Mucosa of rectum (tissue), 2 donors: ENCODE measurements around the gene CCDC73.
"Not testable (repeated sequence)": the region's sequence is repeated elsewhere in the genome, so short reads cannot be mapped to it uniquely, and the experiment has no call there.

Experiments
- H3K27ac ChIP-seq, 2 donors: one replicate each; pipeline ENCODE4 v1.7.0; 2013; ENCODE audit warnings: inconsistent platforms in 2 of 2, low read depth in 2 of 2, low read length in 2 of 2
- H3K27me3 ChIP-seq, 2 donors: one replicate each; pipeline ENCODE4 v1.7.0; 2013; ENCODE audit warnings: low read length in 2 of 2; ENCODE audit not compliant: control insufficient read depth in 2 of 2, insufficient read depth in 2 of 2
- H3K36me3 ChIP-seq, 2 donors: one replicate each; pipeline ENCODE4 v1.7.0; 2013; ENCODE audit warnings: low read length in 2 of 2; ENCODE audit not compliant: control insufficient read depth in 2 of 2, insufficient read depth in 2 of 2
- H3K4me1 ChIP-seq, 2 donors: one replicate each; pipeline ENCODE4 v1.7.0; 2013; ENCODE audit warnings: low read length in 2 of 2, mild to moderate bottlenecking in 1 of 2; ENCODE audit not compliant: control insufficient read depth in 2 of 2, insufficient read depth in 2 of 2
- H3K4me3 ChIP-seq, 2 donors: one replicate each; pipeline ENCODE4 v1.7.0; 2013; ENCODE audit warnings: low read length in 2 of 2
- H3K9ac ChIP-seq, 2 donors: one replicate each; pipeline ENCODE4 v1.7.0; 2013; ENCODE audit warnings: low read length in 2 of 2, low read depth in 1 of 2, mild to moderate bottlenecking in 1 of 2
- H3K9me3 ChIP-seq, 2 donors: one replicate each; pipeline ENCODE4 v1.7.0; 2013; ENCODE audit warnings: low read length in 2 of 2; ENCODE audit not compliant: control insufficient read depth in 2 of 2
- donor health status: healthy.
- donor health status: Normal muscosa, but diverticular disease.

CCDC73 gene

DNA sequence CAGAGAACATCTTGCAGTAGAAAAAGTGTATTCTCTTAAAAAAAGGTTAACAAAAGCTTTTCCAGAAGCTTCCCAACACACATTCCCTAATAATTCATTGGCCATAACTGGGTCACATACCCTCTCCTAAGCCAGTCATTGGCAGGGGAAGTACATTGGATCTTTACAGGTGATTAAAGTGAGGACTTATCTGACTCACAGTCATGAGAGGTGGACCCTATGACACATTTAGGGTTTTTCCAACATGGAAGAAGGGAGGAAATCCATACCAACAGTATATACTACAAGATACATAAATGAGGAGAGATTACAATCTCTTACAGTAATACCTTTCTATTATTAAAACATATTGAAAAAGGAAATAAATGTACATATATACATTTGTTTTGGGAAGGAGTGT lies 72.2 kb downstream of the CCDC73 start:
- Histone ChIP-seq H3K9ac (no peak overlapping the region), H3K9me3 (no peaks in the 10 kb centered on the region), H3K36me3 (no peaks in the 10 kb centered on the region), H3K27me3 (no peaks in the 10 kb centered on the region), H3K27ac (no peak overlapping the region), H3K4me3 (no peak overlapping the region), H3K4me1 (no peaks in the 10 kb centered on the region)

DNA sequence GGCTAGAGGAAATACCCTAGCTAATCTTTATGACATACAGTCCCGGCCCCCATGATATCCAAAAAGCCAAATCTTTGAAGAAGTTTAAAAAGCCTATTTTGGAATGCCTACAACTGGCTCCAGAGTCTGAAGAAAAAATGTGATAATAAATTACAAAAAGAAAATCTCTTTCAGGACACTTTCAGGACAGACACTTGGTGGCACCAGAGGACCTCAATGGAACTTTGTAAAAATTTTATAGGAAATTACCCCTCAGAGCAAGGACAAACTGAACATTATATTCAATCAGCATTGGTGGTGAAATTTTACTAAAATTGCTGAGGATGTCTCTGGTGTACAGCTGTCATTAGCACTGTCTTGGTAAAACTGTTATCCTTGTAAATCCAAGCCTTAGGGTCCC lies 81.0 kb downstream of the CCDC73 start:
- Histone ChIP-seq H3K4me3 (no peak overlapping the region), H3K36me3 (no peaks in the 10 kb centered on the region), H3K9me3 (no peaks in the 10 kb centered on the region), H3K9ac (no peak overlapping the region), H3K27me3 (no peaks in the 10 kb centered on the region), H3K27ac (no peak overlapping the region), H3K4me1 (no peaks in the 10 kb centered on the region)

DNA sequence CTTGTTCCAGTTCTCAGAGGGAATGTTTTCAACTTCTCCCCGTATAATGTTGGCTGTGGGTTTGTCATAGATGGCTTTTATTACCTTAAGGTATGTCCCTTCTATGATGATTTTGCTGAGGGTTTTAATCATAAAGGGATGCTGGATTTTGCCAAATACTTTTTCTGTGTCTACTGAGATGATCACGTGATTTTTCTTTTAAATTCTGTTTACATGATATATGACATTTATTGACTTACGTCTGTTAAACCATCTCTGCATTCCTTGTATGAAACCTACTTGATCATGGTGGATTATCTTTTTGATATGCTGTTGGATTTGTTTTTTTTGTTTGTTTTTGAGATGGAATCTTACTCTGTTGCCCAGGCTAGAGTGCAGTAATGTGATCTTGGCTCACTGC lies 85.5 kb downstream of the CCDC73 start:
- H3K9ac ChIP-seq, H3K4me1 ChIP-seq, H3K9me3 ChIP-seq, H3K27me3 ChIP-seq, H3K27ac ChIP-seq, H3K4me3 ChIP-seq, H3K36me3 ChIP-seq: not testable (repeated sequence)

DNA sequence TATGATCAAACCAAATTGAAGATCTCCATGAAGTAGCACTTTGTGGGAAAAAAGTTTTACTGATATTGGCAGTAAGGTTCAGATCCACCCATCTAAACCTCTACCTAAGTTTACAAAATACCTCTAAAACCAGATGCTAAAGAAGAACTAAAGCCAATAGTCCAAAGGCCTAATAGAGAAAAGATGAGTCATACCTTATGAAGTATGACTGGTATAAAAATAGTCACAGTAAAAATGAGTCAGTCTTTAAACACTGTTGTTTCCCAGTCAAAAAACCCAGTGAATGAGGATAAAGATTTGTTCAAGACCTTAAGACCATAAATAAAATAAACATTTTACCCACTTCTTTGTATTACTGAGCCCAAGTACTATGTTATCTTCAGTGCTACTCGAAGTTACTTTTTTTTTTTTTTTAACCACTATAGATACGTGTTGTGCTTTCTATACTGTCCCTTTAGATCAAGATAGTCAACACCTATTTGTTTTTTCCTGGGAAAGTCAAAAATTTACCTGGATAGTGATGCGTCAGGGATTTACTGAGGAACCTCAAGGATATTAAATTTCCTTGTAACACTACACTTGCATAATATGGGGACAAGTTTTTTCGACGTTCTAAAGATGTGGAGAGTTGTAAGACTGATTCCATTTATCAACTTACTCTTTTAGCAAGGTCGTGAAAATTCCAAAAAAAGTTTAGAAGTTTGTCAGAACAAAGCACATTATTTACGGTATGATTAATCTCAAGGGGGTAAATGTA lies 87.3 kb downstream of the CCDC73 start:
- no peak overlapping the region for H3K9ac ChIP-seq
- no peaks in the 10 kb centered on the region for H3K36me3 ChIP-seq
- H3K9me3 ChIP-seq = no peaks in the 10 kb centered on the region
- no peaks in the 10 kb centered on the region for H3K4me1 ChIP-seq
- no peak overlapping the region for H3K27ac ChIP-seq
- H3K27me3 ChIP-seq = no peaks in the 10 kb centered on the region
- H3K4me3 ChIP-seq = no peak overlapping the region

DNA sequence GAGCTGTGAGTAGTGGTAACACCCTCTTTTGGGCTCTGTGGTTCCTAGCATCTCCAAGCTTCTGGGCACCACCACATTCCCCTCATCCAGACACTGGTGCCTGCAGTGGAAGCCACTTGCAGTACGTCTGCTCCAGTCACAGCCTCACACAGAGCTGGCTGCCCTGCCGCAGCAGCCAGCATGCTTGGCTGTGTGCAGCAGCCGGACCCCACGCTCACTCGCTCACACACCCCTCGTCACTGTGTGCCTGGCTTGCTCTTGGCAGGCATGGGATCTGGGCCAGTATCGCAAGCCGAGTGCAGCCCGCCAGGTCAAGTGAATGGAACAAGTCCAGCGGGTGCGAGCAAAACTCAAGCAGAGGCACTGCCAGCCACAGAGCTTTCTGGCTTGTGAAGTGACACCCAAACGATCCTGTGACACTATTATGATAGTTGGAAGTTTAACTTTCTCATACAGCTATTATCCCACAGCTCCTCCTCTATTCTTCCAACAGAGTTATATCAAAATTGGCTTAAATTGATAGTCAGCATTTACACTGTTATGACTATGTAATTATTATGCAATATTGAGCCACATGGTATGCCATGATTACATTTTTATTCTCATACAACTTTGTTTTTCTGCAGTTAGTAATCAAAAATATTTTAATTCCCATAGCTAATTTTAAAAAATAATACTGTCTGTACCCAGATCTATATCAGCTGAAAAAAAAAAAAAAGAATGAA lies 89.0 kb downstream of the CCDC73 start:
- Histone ChIP-seq H3K27ac (no peak overlapping the region), H3K9me3 (no peaks in the 10 kb centered on the region), H3K27me3 (no peaks in the 10 kb centered on the region), H3K4me1 (no peaks in the 10 kb centered on the region), H3K4me3 (no peak overlapping the region), H3K36me3 (no peaks in the 10 kb centered on the region), H3K9ac (no peak overlapping the region)

DNA sequence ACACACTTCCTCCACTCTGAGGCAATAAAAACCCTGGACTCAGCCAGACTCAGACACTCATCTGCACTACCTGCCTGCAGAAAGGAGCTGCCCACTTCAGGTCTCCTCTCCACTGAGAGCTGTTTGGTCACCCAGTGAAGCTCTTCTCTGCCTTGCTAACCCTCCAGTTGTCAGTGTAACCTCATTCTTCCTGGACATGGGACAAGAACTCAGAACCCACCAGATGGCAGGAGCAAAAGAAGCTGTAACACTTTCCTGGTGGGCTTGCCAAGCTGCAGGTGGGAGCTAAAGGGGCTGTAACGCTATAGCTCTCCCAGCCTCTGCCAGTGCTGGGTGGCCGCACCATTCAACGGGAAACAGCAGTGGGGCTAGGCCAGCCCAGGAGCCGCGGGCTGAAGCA lies 89.7 kb downstream of the CCDC73 start:
- no peaks in the 10 kb centered on the region for H3K36me3 ChIP-seq
- no peaks in the 10 kb centered on the region for H3K27me3 ChIP-seq

DNA sequence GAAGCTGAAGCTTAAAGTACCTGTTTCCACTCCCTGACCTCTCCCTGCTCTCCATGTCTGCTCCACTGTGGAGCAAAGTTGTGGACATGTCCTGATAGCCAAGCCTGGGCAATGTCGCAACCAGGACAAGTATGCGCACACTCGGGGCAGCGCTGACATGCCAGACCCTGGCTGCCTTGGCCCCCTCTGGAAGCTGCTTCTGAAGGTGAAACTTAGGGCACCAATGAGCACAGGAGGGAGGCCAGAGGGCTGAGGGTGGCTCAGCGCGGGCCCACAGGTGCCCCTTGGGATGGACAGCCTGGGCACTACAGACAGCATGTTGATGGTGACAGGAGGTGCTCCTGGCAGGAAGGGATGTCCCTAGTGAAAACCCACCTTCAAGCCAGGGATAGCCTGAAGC lies 90.2 kb downstream of the CCDC73 start:
- Histone ChIP-seq H3K36me3 (no peaks in the 10 kb centered on the region), H3K27ac (no peak overlapping the region), H3K27me3 (no peaks in the 10 kb centered on the region), H3K9ac (no peak overlapping the region), H3K9me3 (no peaks in the 10 kb centered on the region), H3K4me3 (no peak overlapping the region), H3K4me1 (no peaks in the 10 kb centered on the region)

More for the DNA sequence above, 89.7 kb downstream of the CCDC73 start:
- Histone ChIP-seq H3K27ac (no peak overlapping the region), H3K9ac (no peak overlapping the region), H3K4me1 (no peaks in the 10 kb centered on the region), H3K4me3 (no peak overlapping the region), H3K9me3 (no peaks in the 10 kb centered on the region)

DNA sequence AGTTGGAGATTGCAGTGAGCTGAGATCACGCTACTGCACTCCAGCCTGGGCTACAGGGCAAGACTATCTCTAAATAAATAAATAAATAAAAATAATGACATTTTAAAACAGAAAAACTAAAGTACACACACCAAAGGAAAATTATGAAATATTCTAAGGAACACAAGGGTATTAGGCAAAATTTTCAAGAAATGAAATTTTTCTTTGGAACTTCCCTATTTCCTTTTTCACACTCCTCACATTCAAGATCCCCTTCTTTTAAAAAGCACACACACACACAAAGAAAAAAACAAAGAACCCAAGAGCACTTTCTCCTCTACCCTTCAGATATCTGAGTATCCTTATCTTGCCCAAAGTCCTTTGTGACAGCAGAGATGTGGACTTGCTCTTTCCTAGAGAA lies 92.8 kb downstream of the CCDC73 start:
- no peak overlapping the region for H3K4me3 ChIP-seq
- H3K27me3 ChIP-seq = no peaks in the 10 kb centered on the region
- H3K36me3 ChIP-seq = no peaks in the 10 kb centered on the region
- H3K27ac ChIP-seq = no peak overlapping the region
- no peaks in the 10 kb centered on the region for H3K4me1 ChIP-seq
- no peaks in the 10 kb centered on the region for H3K9me3 ChIP-seq
- no peak overlapping the region for H3K9ac ChIP-seq

DNA sequence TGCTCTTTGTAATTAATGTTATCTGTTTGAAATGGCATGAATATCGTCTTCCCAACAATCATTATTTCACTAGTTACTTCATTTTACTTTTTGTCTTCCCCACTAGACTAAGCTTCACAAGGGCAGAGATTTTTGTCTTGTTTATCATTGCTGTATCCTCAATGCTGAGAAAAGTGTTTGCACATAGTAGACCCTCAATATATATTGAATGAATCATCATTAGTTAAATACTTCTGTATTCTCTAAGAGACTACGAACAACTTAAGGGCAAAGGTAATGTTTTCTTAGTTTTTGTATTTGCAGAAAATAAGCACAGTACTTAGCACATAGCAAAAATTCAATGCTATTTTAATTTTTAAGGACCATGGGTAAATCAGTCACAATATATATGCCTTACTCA lies 95.9 kb downstream of the CCDC73 start:
- Histone ChIP-seq H3K27ac (no peak overlapping the region), H3K4me1 (no peaks in the 10 kb centered on the region), H3K4me3 (no peak overlapping the region), H3K9me3 (no peaks in the 10 kb centered on the region), H3K27me3 (no peaks in the 10 kb centered on the region), H3K36me3 (no peaks in the 10 kb centered on the region), H3K9ac (no peak overlapping the region)

DNA sequence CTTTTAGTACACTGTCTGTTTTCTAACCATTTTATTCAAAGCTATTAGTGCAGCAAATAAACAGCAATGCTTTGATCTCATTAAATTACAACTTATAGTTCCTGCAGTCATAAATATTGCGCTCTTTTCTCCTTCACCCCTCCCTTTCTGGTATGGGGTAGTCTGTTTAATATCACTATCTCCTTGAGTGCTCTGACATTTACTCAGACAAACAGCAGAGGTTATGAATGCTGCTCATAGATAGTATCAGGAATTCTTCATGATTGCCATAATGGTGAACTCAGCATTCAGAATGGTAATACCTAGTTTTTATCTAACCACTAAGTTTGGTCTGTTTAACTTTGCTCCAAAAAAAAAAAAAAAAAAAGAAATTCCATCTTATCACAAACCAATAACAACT lies 123.4 kb downstream of the CCDC73 start:
- no peak overlapping the region for H3K27ac ChIP-seq
- no peaks in the 10 kb centered on the region for H3K4me1 ChIP-seq
- H3K27me3 ChIP-seq = no peaks in the 10 kb centered on the region
- H3K9me3 ChIP-seq = no peaks in the 10 kb centered on the region
- H3K9ac ChIP-seq = no peak overlapping the region
- H3K4me3 ChIP-seq = no peak overlapping the region
- no peaks in the 10 kb centered on the region for H3K36me3 ChIP-seq
